BE2C (cell line): Measurements from ENCODE around the gene P2RY1.
"Not testable (repeated sequence)": the region's sequence is repeated elsewhere in the genome, so short reads cannot be mapped to it uniquely, and the experiment has no call there.

Source experiments
- DNase-seq: peaks from one replicate; pipeline ENCODE4 v3.0.0-alpha.2; 2020
- H3K27me3 ChIP-seq: fragments of 250-450 bp; sonication (Bioruptor Pico); 2 replicates; pipeline ENCODE4 v1.5.1; 2020; ENCODE audit warnings: mild to moderate bottlenecking
- H3K36me3 ChIP-seq: fragments of 250-450 bp; sonication (Bioruptor Pico); 2 replicates; pipeline ENCODE4 v1.5.1; 2020; ENCODE audit warnings: mild to moderate bottlenecking
- H3K4me1 ChIP-seq: fragments of 250-450 bp; sonication (Bioruptor Pico); 2 replicates; pipeline ENCODE4 v1.5.1; 2020
- H3K4me3 ChIP-seq: 2 replicates; pipeline ENCODE4 v1.5.1; 2011; ENCODE audit warnings: low read depth, low read length
- H3K9me3 ChIP-seq: fragments of 250-450 bp; sonication (Bioruptor Pico); 2 replicates; pipeline ENCODE4 v1.5.1; 2020
- TF ChIP-seq, protein P1 (sequence below): IDR thresholded peaks from 2 replicates; pipeline ENCODE4 v1.5.1; 2012; ENCODE audit warnings: mild to moderate bottlenecking, low read depth, low read length

The P2RY1 gene

GRCh38 chr3:152860736-152861135 lies 25.8 kb downstream of the P2RY1 start:
- TF ChIP-seq, protein P1, sequence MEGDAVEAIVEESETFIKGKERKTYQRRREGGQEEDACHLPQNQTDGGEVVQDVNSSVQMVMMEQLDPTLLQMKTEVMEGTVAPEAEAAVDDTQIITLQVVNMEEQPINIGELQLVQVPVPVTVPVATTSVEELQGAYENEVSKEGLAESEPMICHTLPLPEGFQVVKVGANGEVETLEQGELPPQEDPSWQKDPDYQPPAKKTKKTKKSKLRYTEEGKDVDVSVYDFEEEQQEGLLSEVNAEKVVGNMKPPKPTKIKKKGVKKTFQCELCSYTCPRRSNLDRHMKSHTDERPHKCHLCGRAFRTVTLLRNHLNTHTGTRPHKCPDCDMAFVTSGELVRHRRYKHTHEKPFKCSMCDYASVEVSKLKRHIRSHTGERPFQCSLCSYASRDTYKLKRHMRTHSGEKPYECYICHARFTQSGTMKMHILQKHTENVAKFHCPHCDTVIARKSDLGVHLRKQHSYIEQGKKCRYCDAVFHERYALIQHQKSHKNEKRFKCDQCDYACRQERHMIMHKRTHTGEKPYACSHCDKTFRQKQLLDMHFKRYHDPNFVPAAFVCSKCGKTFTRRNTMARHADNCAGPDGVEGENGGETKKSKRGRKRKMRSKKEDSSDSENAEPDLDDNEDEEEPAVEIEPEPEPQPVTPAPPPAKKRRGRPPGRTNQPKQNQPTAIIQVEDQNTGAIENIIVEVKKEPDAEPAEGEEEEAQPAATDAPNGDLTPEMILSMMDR = no peak

DNA sequence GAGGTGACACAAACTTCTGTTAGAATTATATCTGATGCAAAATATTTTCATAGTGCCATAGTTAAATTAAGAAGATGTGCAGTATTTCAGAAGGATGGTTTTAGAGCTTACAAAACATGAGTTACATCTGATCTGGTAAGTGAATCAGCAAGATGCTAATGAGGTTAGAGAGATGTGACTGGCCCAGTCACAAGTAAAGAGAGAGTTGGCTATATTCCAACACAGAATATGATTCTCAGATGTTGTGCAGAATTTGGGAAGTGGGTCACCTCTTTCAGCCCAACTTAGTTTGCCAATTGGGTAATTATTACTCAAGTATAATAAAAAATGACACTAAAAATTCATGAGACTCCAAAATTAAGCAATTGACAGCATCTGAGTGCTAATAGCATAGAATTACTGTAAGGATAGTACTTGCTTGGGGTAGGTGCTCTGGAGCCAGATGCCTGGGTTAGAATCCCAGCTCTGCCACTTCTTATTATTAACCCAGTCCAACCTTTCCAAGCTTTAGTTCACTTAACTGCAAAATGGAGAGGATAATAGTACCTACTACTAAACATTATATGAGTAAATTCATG lies 30.8 kb downstream of the P2RY1 start:
- DNase-seq = no peak

More at GRCh38 chr3:152860736-152861135, 25.8 kb downstream of the P2RY1 start:
- Histone ChIP-seq H3K36me3 (no peaks in the 10 kb centered on the region), H3K4me1 (no peaks in the 10 kb centered on the region), H3K27me3 (no peaks in the 10 kb centered on the region), H3K4me3 (no peak overlapping the region), H3K9me3 (no peaks in the 10 kb centered on the region)
- no peak for DNase-seq

DNA sequence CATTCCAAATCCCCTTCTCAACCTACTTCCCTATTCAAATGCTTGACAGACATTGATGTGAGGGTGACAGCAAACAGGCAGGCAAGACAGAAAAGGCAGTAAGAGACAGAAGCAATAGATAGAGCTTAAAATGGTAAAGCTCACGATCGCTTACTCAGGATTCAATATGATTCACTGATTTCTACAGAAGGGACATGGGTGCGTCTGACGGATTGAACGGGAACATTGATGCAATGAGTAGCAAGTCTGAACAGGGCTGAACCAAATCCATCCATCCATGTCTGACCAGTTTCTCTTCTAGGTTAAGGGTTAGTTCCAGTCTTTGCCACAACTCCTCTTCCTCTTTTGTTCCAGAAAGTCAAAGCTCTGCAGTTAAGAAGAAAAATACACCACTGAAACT lies 35.1 kb downstream of the P2RY1 start:
- Histone ChIP-seq H3K36me3 (no peaks in the 10 kb centered on the region), H3K4me3 (no peak overlapping the region), H3K27me3 (no peaks in the 10 kb centered on the region), H3K9me3 (no peaks in the 10 kb centered on the region), H3K4me1 (no peaks in the 10 kb centered on the region)
- no peak for DNase-seq
- TF ChIP-seq, protein P1 = no peak

More for the DNA sequence above, 30.8 kb downstream of the P2RY1 start:
- Histone ChIP-seq H3K27me3 (no peaks in the 10 kb centered on the region), H3K36me3 (no peaks in the 10 kb centered on the region), H3K4me3 (no peak overlapping the region), H3K9me3 (no peaks in the 10 kb centered on the region), H3K4me1 (no peaks in the 10 kb centered on the region)
- TF ChIP-seq, protein P1 = no peak

DNA sequence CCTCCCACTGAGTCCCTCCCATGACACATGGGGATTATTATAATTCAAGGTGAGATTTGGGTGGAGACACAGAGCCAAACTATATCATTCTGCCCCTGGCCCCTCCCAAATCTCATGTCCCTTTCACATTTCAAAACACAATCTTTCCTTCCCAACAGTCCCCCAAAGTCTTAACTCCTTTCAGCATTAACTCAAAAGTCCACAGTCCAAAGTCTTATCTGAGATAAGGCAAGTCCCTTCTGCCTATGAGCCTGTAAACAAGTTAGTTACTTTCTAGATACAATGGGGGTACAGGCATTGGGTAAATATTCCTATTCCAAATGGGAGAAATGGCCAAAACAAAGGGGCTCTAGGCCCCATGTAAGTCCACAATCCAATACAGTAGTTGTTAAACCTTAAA lies 38.4 kb downstream of the P2RY1 start:
- H3K9me3 ChIP-seq, H3K4me3 ChIP-seq, H3K36me3 ChIP-seq, DNase-seq, H3K27me3 ChIP-seq, H3K4me1 ChIP-seq: not testable (repeated sequence)

DNA sequence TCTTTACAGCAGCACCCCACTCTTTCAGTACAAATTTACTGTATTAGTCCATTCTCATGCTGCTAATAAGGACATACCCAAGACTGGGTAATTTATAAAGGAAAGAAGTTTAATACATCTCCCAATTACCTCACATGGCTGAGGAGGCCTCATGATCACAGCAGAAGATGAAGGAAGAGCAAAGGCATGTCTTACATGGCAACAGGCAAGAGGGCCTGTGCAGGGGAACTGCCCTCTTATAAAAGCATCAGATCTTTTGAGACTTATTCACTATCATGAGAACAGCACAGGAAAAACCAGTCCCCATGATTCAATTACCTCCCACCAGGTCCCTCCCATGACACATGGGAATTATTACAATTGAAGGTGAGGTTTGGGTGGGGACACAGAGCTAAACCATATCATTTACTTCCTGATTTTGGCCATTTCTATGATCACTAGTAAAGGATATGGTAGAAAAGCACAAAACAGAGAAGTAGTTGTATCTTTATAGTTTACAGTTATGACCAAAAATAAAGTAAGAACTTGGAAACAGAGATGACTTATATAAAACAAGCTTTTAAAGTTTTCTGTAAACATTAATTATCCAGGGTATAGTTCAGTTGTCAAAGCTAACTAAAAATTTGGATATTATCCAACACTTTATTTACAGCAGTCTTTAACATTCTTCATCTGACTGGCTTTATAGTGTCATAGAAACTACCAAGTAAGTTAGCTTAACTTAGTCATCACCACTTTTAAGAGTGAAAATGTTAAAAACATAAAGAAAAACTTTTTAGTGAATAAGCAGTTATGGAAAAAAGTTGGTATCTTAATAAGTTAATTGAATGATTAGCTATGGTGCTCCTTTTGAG lies 40.2 kb downstream of the P2RY1 start:
- DNase-seq = no peak
- no peaks in the 10 kb centered on the region for H3K9me3 ChIP-seq
- H3K4me3 ChIP-seq = no peak overlapping the region
- no peaks in the 10 kb centered on the region for H3K36me3 ChIP-seq
- no peaks in the 10 kb centered on the region for H3K4me1 ChIP-seq
- TF ChIP-seq, protein P1 = no peak
- no peaks in the 10 kb centered on the region for H3K27me3 ChIP-seq

DNA sequence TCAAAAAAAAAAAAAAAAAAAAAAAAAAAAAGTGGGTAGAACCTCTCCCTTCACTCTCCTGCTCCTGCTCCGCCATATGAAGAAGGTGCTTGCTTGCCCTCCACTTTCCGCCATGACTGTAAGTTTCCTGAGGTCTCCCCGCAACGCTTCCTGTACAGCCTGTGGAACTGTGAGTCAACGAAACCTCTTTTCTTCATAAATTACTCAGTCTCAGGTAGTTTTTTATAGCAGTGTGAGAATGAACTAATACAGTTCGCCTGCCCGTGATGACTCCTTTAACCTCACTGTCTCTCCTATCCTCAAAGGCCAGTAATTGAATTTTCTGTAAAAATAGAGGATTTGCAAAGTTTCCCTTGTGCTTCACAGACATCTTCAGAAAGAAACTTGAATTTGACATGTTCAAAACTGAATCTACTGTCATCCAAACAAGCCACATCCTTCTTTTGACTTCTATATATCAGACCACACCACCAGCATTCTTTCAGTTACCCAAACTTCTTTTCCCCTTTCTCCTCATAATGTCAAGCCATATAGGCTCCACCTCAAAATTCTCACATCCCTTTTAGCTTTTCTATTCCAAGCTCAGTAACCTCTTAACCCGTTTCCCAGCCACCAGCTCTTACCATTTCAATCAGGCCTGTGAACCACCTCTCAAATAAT lies 44.3 kb downstream of the P2RY1 start:
- H3K27me3 ChIP-seq = no peaks in the 10 kb centered on the region
- H3K36me3 ChIP-seq = no peaks in the 10 kb centered on the region
- H3K4me1 ChIP-seq = no peaks in the 10 kb centered on the region
- DNase-seq = no peak
- H3K9me3 ChIP-seq = no peaks in the 10 kb centered on the region
- TF ChIP-seq, protein P1 = no peak
- H3K4me3 ChIP-seq = no peak overlapping the region
